Endometrial microvascular endothelial cells (primary cell): ENCODE results near the gene FBXO45. TPM values are rescaled to one million over a fixed set of nuclear protein-coding genes. Genes with fewer than 3 reads are reported as not detected.
"Not testable (repeated sequence)": the region's sequence is repeated elsewhere in the genome, so short reads cannot be mapped to it uniquely, and the experiment has no call there.

Source experiments
- in situ Hi-C: cut with HindIII; loops from 2 replicates; pipeline ENCODE4 v1.10.0; 2017; ENCODE audit warnings: low sequenced_read_pairs, low pct_unique_long_range_greater_than_20kb; ENCODE audit errors: inconsistent ontology term
- total RNA-seq: library from RNA; depleted of rRNA; stranded (reverse); fragments of >200 nt; gene quantifications from one replicate; pipeline ENCODE4 v1.2.3, GENCODE V29; 2015; ENCODE audit errors: inconsistent ontology term

Gene FBXO45
- total RNA-seq, 1 donor from 2014 or later = 21.7 TPM

GRCh38 chr3:196553551-196553950 lies 14.9 kb upstream of the FBXO45 start:
- in situ Hi-C loops = no loop called here

- in situ Hi-C loops = no loop called here
Measured at GRCh38 chr3:196554205-196554604, 14.3 kb upstream of the FBXO45 start.

GRCh38 chr3:196555295-196555694 lies 13.2 kb upstream of the FBXO45 start:
- in situ Hi-C loops = no loop called here

- in situ Hi-C loops = no loop called here
Measured at GRCh38 chr3:196557236-196557635, 11.2 kb upstream of the FBXO45 start.

GRCh38 chr3:196558476-196558875 lies 10.0 kb upstream of the FBXO45 start:
- in situ Hi-C loops = no loop called here

GRCh38 chr3:196559826-196560225 lies 8.6 kb upstream of the FBXO45 start:
- in situ Hi-C loops = no loop called here

GRCh38 chr3:196563721-196564225 lies 4.7 kb upstream of the FBXO45 start:
- in situ Hi-C loops = no loop called here

GRCh38 chr3:196569003-196569516 lies 600 bp downstream of the FBXO45 start:
- in situ Hi-C loops = no loop called here

GRCh38 chr3:196570332-196570731 lies 1.9 kb downstream of the FBXO45 start:
- in situ Hi-C loops = not testable (repeated sequence)

- in situ Hi-C loops = no loop called here
Measured at GRCh38 chr3:196572389-196572788, 3.9 kb downstream of the FBXO45 start.

- in situ Hi-C loops = no loop called here
Measured at GRCh38 chr3:196585044-196585757, 16.7 kb downstream of the FBXO45 start.

GRCh38 chr3:196590279-196590678 lies 21.8 kb downstream of the FBXO45 start:
- in situ Hi-C loops = no loop called here

- in situ Hi-C loops = no loop called here
Measured at GRCh38 chr3:196596355-196596754, 27.9 kb downstream of the FBXO45 start.

GRCh38 chr3:196597971-196598733 lies 29.7 kb downstream of the FBXO45 start:
- in situ Hi-C loops = not testable (repeated sequence)

- in situ Hi-C loops = no loop called here
Measured at GRCh38 chr3:196599734-196600128, 31.3 kb downstream of the FBXO45 start.

GRCh38 chr3:196600359-196600758 lies 31.9 kb downstream of the FBXO45 start:
- in situ Hi-C loops = no loop called here

- in situ Hi-C loops = no loop called here
Measured at GRCh38 chr3:196602673-196603072, 34.2 kb downstream of the FBXO45 start.

GRCh38 chr3:196603683-196604082 lies 35.2 kb downstream of the FBXO45 start:
- in situ Hi-C loops = no loop called here

GRCh38 chr3:196604548-196604947 lies 36.1 kb downstream of the FBXO45 start:
- in situ Hi-C loops = no loop called here

- in situ Hi-C loops = no loop called here
Measured at GRCh38 chr3:196608693-196609092, 40.2 kb downstream of the FBXO45 start.
